ENCODE data around the gene NOCT.
"Not testable (repeated sequence)": the region's sequence is repeated elsewhere in the genome, so short reads cannot be mapped to it uniquely, and the experiment has no call there.

The NOCT gene

DNA sequence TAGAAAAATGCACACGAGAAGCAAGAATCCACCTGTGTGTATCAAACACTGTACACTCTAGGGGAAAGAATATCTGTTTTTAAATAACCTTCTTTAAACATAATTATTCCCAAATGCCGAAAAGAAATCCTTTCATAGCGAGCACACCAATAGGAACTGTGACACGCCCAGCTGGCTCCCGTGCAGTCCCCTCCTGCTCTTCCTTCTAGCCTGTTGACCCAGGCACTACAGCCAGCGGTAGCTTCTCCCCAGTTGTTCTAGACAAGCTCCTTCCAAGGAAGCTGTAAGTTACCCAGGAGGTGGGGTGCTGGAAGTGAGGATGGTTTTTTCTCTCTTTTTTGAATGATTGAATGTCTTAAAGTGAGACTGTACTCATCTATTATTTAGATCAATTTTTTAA is 19.5 kb upstream of the NOCT start:
- Mint-ChIP-seq H3K27me3 (no peaks in the 10 kb centered on the region), H3K9me3 (no peaks in the 10 kb centered on the region), H3K36me3 (ENCODE audit: low read depth) (no peaks in the 10 kb centered on the region), H3K27ac (no peak overlapping the region), H3K4me3 (no peak overlapping the region), H3K4me1 (no peaks in the 10 kb centered on the region)
- ATAC-seq: no peak
- DNase-seq: no peak

DNA sequence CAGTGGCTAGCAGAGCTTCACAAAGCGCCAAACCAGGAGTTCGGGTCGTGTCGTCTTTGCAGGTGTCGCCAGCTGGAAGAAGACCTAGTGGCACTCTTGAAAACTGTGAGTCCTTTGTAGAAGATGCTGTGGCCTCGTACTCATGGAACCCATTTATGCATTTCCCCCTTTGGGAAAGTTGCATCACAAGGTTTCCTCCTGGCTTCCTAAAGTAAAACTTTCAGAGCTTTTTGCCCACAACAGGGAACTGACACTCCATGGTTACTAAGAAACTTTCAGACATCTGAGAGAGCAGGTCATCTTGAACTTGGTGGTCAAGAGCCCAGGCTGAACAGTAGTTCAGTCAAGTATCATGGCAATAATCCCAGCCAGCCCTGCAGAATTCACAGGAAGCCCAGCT is 15.9 kb upstream of the NOCT start:
- Mint-ChIP-seq H3K4me1 (no peaks in the 10 kb centered on the region), H3K36me3 (ENCODE audit: low read depth) (no peaks in the 10 kb centered on the region), H3K27me3 (no peaks in the 10 kb centered on the region), H3K27ac (no peak overlapping the region), H3K9me3 (no peaks in the 10 kb centered on the region), H3K4me3 (no peak overlapping the region)
- ATAC-seq (no peak), DNase-seq (no peak)

DNA sequence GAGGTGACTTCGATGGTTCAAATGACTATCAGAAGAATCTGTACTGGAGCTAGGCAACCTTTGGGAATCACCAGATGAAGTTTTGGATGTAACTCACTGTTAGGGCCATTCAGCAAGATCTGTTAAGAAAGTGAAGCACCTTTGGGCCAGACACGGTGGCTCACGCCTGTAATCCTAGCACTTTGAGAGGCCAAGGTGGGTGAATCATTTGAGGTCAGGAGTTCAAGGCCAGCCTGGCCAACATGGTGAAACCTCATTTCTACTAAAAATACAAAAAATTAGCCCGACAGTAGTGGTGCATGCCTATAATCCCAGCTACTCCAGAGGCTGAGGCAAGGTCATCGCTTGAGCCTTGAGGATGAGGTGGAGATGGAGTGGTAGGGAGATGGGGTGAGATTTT is 15.4 kb upstream of the NOCT start:
- H3K27ac Mint-ChIP-seq; H3K27me3 Mint-ChIP-seq; H3K9me3 Mint-ChIP-seq; ATAC-seq; H3K4me3 Mint-ChIP-seq; H3K4me1 Mint-ChIP-seq; H3K36me3 Mint-ChIP-seq (ENCODE audit: low read depth); DNase-seq: not testable (repeated sequence)

DNA sequence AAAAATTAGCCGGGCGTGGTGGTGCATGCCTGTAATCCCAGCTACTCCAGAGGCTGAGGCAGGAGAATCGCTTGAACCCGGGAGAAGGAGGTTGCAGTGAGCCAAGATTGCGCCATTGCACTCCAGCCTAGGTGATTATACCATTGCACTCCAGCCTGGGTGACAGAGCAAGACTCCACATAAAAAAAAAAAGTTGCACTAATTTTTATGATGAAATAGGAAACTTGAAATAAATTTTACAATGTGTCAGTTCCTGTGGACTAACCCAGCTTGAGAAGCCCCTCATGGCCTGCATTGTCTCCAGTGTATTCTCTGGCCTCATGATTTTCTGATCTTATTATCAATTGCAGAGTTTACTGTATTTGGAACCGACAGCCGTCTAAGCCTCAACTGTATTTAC is 14.2 kb upstream of the NOCT start:
- ATAC-seq; DNase-seq; H3K27ac Mint-ChIP-seq; H3K4me3 Mint-ChIP-seq; H3K9me3 Mint-ChIP-seq; H3K4me1 Mint-ChIP-seq; H3K36me3 Mint-ChIP-seq (ENCODE audit: low read depth); H3K27me3 Mint-ChIP-seq: not testable (repeated sequence)

DNA sequence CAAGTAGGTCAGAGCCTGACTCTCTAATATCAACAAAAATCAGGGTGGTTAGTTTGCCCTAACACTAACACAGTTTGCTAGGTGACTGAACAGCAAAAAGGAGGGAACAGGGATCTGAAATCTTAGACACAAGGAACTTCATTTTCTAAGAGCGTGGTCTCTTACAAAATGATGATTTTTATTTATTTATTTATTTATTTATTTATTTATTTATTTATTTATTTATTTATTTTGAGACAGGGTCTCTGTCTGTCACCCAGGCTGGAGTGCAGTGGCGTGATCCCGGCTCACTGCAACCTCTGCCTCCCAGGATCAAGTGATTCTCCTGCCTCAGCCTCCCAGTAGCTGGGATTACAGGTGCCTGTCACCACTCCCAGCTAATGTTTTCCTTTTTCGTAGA is 11.9 kb upstream of the NOCT start:
- H3K27ac Mint-ChIP-seq: not testable (repeated sequence)

DNA sequence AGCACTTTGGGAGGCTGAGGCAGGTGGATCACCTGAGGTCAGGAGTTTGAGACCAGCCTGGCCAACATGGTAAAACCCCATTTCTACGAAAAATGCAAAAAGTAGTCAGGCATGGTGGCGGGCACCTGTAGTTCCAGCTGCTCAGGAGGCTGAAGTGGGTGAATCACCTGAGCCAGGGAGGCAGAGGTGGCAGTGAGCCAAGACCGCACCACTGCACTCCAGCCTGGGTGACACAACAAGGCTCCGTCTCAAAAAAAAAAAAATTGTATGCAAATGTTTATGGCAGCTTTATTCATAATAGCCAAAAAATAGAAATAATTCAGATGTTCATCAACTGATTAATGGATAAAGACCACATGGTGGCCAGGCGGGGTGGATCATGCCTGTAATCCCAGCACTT is 9.8 kb upstream of the NOCT start:
- DNase-seq: no peak
- no peak for ATAC-seq
- H3K27me3 Mint-ChIP-seq: no peaks in the 10 kb centered on the region
- no peak overlapping the region for H3K4me3 Mint-ChIP-seq
- H3K36me3 Mint-ChIP-seq (ENCODE audit: low read depth): no peaks in the 10 kb centered on the region
- no peaks in the 10 kb centered on the region for H3K9me3 Mint-ChIP-seq
- no peaks in the 10 kb centered on the region for H3K4me1 Mint-ChIP-seq
- H3K27ac Mint-ChIP-seq: no peak overlapping the region

More for the DNA sequence above, 11.9 kb upstream of the NOCT start:
- not testable (repeated sequence) for H3K27me3 Mint-ChIP-seq; DNase-seq; H3K36me3 Mint-ChIP-seq (ENCODE audit: low read depth); H3K4me3 Mint-ChIP-seq; H3K4me1 Mint-ChIP-seq; H3K9me3 Mint-ChIP-seq; ATAC-seq

DNA sequence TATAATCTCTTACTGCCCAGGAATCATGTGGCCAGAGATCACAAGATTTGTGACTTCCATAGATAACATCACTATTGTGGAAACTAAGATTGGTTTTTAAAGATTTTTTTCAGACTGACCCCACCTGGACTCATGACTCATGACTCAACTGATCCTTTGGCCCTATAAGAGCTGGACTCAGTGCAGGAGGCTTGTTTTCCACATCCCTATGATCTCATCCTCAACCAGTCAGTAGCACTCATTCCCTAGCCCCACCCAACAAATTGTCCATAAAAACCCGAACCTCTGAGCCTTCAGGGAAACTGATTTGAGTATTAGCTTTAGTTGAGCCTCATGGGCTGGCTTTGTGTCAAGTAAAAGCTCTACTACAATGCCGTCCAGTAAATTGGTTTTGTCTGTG is 7.9 kb upstream of the NOCT start:
- H3K9me3 Mint-ChIP-seq: no peaks in the 10 kb centered on the region
- H3K27ac Mint-ChIP-seq: no peak overlapping the region
- no peaks in the 10 kb centered on the region for H3K4me1 Mint-ChIP-seq
- no peaks in the 10 kb centered on the region for H3K27me3 Mint-ChIP-seq
- ATAC-seq (no peak), DNase-seq (no peak)
- H3K36me3 Mint-ChIP-seq (ENCODE audit: low read depth): no peaks in the 10 kb centered on the region
- no peak overlapping the region for H3K4me3 Mint-ChIP-seq

DNA sequence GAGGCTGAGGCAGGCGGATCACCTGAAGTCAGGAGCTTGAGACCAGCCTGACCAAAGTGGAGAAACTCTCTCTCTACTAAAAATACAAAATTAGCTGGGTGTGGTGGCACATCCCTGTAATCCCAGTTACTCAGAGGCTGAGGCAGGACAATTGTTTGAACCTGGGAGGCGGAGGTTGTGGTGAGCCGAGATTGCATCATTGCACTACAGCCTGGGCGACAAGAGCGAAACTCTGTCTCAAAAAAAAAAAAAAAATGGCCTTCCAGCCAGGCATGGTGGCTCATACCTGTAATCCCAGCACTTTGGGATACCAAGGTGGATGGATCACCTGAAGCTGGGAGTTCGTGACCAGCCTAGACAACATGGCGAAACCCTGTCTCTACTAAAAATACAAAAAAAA is 7.3 kb upstream of the NOCT start:
- not testable (repeated sequence) for H3K27ac Mint-ChIP-seq, H3K27me3 Mint-ChIP-seq

DNA sequence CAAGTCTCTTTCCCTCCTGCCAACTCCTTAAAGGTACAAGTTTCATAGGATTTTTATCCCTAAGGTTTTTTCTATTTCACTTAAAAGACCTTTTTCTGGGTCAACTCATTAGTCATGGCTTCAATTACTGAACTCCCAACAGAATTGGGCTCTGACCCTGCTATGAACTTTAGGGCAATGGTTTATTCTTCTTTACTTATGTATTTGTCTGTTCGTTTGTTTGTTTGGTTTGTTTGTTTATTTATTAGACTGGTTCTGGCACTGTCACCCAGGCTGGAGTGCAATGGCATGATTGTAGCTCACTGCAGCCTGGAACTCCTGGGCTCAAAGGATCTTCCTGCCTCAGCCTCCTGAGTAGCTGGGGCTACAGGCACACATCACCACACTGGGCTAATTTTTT is 5.9 kb upstream of the NOCT start:
- no peak for ATAC-seq
- Mint-ChIP-seq H3K4me3 (no peak overlapping the region), H3K27ac (no peak overlapping the region), H3K27me3 (no peaks in the 10 kb centered on the region), H3K9me3 (no peaks in the 10 kb centered on the region), H3K36me3 (ENCODE audit: low read depth) (no peaks in the 10 kb centered on the region), H3K4me1 (peaks cover 13% of the 10 kb centered on the region)
- DNase-seq: no peak

More for the DNA sequence above, 7.3 kb upstream of the NOCT start:
- not testable (repeated sequence) for H3K9me3 Mint-ChIP-seq; H3K4me1 Mint-ChIP-seq; DNase-seq; ATAC-seq; H3K36me3 Mint-ChIP-seq (ENCODE audit: low read depth); H3K4me3 Mint-ChIP-seq

DNA sequence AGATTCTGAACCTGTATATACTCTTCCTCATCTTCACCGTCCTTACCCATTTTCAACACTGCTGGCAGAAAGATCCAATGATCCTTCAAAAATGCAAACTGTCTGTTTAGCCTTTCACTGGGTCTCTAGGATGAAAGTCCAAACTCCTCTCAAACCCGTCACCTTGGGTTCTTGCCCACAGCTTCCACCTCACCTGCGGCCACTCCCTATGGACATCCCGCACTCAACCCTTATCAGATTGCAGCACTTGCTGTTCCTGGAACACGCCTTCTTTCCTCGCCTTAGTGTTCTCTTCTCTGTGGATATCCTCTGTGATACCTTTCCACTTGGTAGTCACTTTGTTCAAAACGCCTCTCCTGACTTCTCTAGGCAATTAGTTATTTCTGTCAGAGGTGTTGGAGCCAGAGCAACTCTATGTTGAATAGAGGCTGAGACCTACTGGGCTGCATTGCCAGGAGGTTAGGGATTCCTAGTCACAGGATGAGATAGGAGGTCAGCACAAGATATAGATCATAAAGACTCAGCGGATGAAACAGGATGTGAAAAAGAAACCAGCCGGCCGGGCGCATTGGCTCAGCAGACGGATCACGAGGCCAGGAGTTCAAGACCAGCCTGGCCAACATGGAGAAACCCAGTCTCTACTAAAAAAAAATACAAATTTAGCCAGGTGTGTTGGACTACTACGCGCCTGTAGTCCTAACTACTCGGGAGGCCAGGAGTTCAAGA is 4.2 kb upstream of the NOCT start:
- Mint-ChIP-seq H3K36me3 (ENCODE audit: low read depth) (peaks cover 2% of the 10 kb centered on the region), H3K27me3 (no peaks in the 10 kb centered on the region), H3K27ac (no peak overlapping the region), H3K4me1 (peaks cover 23% of the 10 kb centered on the region), H3K4me3 (no peak overlapping the region), H3K9me3 (no peaks in the 10 kb centered on the region)
- no peak for ATAC-seq
- DNase-seq: no peak

DNA sequence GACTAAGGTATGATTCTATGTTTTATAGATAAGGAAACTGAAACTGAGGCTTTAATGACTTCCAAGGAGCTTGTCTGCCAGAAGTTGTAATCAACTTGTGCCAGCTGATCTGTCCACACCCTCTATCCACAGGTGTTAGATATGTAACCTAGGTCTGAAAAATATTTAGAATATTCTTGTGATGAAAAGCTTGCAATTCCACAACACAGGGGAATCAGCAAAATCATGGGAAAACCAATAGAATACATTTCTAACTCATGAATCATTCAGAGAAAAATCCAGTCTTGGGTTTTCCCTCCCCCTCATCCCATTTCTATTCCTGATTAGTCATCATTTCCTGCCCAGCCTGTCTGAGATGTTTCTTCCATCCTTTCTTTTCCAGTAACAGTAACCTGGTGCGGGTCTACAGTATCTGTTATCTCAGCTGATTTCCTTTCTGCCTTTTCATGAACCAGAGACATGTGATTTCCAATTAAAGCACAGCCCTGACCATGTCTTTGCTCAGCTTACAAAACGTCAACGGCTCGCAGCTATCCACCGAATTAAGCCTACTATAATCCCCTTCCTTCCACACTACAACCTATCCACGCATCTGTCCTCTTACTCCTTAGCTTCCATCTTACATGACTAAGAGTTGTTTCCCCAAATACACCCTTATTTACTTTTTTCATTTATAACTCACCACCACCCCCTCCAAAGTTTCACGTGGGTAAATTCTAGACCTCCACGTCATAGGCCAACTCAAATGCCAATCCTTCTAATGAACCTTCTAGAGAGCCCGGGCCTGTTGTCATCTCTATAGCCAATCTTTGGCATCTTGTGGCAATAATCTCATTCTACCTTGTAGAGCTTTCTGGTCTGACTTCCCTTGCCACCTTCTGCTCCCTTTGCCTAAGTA is 961 bp upstream of the NOCT start:
- Mint-ChIP-seq H3K4me1 (peaks cover 43% of the 10 kb centered on the region), H3K27me3 (no peaks in the 10 kb centered on the region), H3K27ac (peak overlapping the region; percentile 89), H3K4me3 (peak overlapping the region; percentile 91), H3K36me3 (ENCODE audit: low read depth) (peaks cover 15% of the 10 kb centered on the region), H3K9me3 (no peaks in the 10 kb centered on the region)
- DNase-seq: no peak
- peak; percentile 18 for ATAC-seq

DNA sequence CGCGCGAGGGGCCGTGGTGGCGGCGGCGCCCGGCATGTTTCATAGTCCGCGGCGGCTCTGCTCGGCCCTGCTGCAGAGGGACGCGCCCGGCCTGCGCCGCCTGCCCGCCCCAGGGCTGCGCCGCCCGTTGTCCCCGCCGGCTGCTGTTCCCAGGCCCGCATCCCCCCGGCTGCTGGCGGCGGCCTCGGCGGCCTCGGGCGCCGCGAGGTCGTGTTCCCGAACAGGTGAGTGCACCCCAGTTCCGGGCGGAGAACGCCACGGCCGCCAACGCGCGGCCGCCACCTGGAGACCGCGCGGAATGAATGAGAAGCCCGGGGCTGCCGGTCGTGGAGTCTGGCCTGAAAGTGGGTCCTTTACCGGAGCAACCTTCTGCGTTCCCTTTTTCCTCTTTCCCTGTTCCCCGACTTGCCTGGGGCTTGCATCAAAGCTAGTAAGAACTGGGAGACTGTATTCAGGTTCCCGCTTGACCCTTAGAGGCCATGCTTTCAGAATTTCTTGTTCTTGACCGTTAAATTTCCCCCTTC is 429 bp downstream of the NOCT start:
- no peaks in the 10 kb centered on the region for H3K27me3 Mint-ChIP-seq
- H3K9me3 Mint-ChIP-seq: no peaks in the 10 kb centered on the region
- ATAC-seq (peak; percentile 7), DNase-seq (peak; percentile 47)
- H3K27ac Mint-ChIP-seq: peak overlapping the region; percentile 89
- peak overlapping the region; percentile 91 for H3K4me3 Mint-ChIP-seq
- peaks cover 53% of the 10 kb centered on the region for H3K4me1 Mint-ChIP-seq
- H3K36me3 Mint-ChIP-seq (ENCODE audit: low read depth): peaks cover 24% of the 10 kb centered on the region

DNA sequence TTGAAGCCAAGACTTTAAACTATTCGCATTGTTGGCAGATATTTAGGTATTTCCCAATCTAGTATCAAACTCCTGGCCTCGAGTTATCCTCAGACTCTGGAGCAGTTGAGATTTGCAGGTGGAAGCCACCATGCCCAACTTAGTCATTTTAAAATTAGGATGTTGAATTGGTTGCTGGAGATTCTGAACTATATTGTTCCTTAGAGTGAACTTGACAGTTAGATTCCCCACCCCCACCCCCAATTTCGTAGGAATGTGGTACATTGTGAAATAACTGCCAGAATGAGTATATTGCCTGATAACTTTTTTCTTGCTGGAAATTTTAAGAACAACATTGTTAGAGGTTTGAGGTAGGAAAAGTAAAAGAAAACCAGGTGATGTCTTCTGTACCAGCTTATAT is 2.3 kb downstream of the NOCT start:
- H3K36me3 Mint-ChIP-seq (ENCODE audit: low read depth): peaks cover 26% of the 10 kb centered on the region
- ATAC-seq: no peak
- no peaks in the 10 kb centered on the region for H3K9me3 Mint-ChIP-seq
- H3K27ac Mint-ChIP-seq: no peak overlapping the region
- peaks cover 55% of the 10 kb centered on the region for H3K4me1 Mint-ChIP-seq
- no peak for DNase-seq
- no peaks in the 10 kb centered on the region for H3K27me3 Mint-ChIP-seq
- peak overlapping the region; percentile 42 for H3K4me3 Mint-ChIP-seq

DNA sequence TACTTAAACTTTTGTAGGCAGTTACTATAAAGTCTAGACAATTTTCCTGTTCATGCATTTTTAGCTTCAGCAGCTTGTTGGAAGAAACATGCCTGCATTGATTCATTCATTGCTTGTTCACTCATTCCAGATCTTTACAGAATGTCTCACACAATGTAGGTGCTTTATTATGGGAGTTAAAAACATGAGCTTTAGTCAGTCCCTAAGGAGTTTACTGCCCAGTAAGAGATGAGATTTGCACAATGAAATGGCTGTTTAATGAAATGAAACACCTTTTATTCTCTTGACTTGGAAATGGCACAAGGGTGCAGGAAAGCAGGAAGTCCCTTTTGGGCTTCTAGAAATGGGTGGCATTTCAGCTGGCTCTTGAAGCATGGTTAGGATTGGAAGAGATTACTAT is 2.9 kb downstream of the NOCT start:
- Mint-ChIP-seq H3K9me3 (no peaks in the 10 kb centered on the region), H3K4me3 (peak overlapping the region; percentile 42), H3K27ac (no peak overlapping the region)

More for the DNA sequence above, 2.9 kb downstream of the NOCT start:
- ATAC-seq: no peak
- H3K36me3 Mint-ChIP-seq (ENCODE audit: low read depth): peaks cover 29% of the 10 kb centered on the region
- no peaks in the 10 kb centered on the region for H3K27me3 Mint-ChIP-seq
- H3K4me1 Mint-ChIP-seq: peaks cover 54% of the 10 kb centered on the region
- no peak for DNase-seq

All from activated naive CD8-positive, alpha-beta T cell treated with anti-CD3 and anti-CD28 coated beads, Interleukin-2, amount 50 U/mL, for 24 hours (primary cell).